Uterus (tissue), 2 donors: ENCODE measurements around the gene HORMAD1.

Experiments
- CTCF ChIP-seq, 4 experiments: fragments of 200-600 bp in 2 of 4; fragments of 450-650 bp in 2 of 4; sonication (generic) in 2 of 4; IDR thresholded peaks; one replicate each; pipeline ENCODE4 v1.5.1; 2016 to 2019; ENCODE audit warnings: antibody characterized with exemption in 4 of 4, mild to moderate bottlenecking in 2 of 4, moderate library complexity in 1 of 4
- POLR2A ChIP-seq, 2 donors: fragments of 450-650 bp; IDR thresholded peaks; one replicate each; pipeline ENCODE4 v1.6.1; 2016; ENCODE audit warnings: antibody characterized with exemption in 2 of 2, mild to moderate bottlenecking in 1 of 2, moderate library complexity in 1 of 2

- TF ChIP-seq CTCF (IDR thresholded peaks at IDR 0.05) (no peak), POLR2A (IDR thresholded peaks at IDR 0.05) (no peak)
Observed at GRCh38 chr1:150686275-150686674, 34.4 kb downstream of the HORMAD1 start.
